Amygdala (tissue), 56 donors: ENCODE measurements around the gene OTUD5.
A peak's percentile ranks its signal among the peaks of the same experiment; 100 is the strongest.

Experiments
- DNase-seq, 56 donors: peaks; one replicate each; lab custom pipeline; 2025; lab: John Stamatoyannopoulos, UW

OTUD5 gene

GRCh38 chrX:48914593-48915493 is 42.6 kb downstream of the OTUD5 start:
- no peak for DNase-seq

- no peak for DNase-seq
Measured at GRCh38 chrX:48913605-48914366, 43.6 kb downstream of the OTUD5 start.

- peak; percentile 1 to 86 (median 58) for DNase-seq
Measured at GRCh38 chrX:48911412-48912182, 45.8 kb downstream of the OTUD5 start, which contains the start of gene SLC35A2. TSS of gene SLC35A2 (minus strand) at chrX:48911646. CDS start at chrX:48911636, 10 bp downstream.

- DNase-seq, result peak in 2 of 56 donors; percentile 18 to 25
Measured at GRCh38 chrX:48910926-48911411, 46.4 kb downstream of the OTUD5 start.

- no peak for DNase-seq
Measured at GRCh38 chrX:48909703-48910294, 47.6 kb downstream of the OTUD5 start.

GRCh38 chrX:48908600-48908999 is 48.8 kb downstream of the OTUD5 start:
- no peak for DNase-seq

- no peak for DNase-seq
Measured at GRCh38 chrX:48905090-48905790, 52.2 kb downstream of the OTUD5 start.

- no peak for DNase-seq
Measured at GRCh38 chrX:48904626-48905025, 52.8 kb downstream of the OTUD5 start.

- no peak for DNase-seq
Measured at GRCh38 chrX:48904180-48904579, 53.2 kb downstream of the OTUD5 start.

- DNase-seq, result no peak
Measured at GRCh38 chrX:48903290-48903689, 54.1 kb downstream of the OTUD5 start.

- no peak for DNase-seq
Measured at GRCh38 chrX:48902776-48903175, 54.6 kb downstream of the OTUD5 start.

GRCh38 chrX:48902135-48902534 is 55.3 kb downstream of the OTUD5 start:
- peak in 1 of 56 donors; percentile 1 for DNase-seq

GRCh38 chrX:48901069-48901468 is 56.3 kb downstream of the OTUD5 start:
- DNase-seq, result no peak

GRCh38 chrX:48899078-48899410 is 58.4 kb downstream of the OTUD5 start:
- no peak for DNase-seq

GRCh38 chrX:48897625-48898306 is 59.6 kb downstream of the OTUD5 start, which contains the start of the genes PQBP1 and TIMM17B:
TSS of gene PQBP1 (plus strand) at chrX:48897930. CDS start at chrX:48898510, 580 bp downstream.
TSS of gene TIMM17B (minus strand) at chrX:48897768. CDS start at chrX:48897749, 19 bp downstream.
- DNase-seq, result peak; percentile 55 to 94 (median 84)

GRCh38 chrX:48897157-48897624 is 60.2 kb downstream of the OTUD5 start:
- peak in 52 of 56 donors; percentile 0 to 75 (median 45) for DNase-seq

- peak in 6 of 56 donors; percentile 1 to 34 (median 17) for DNase-seq
Measured at GRCh38 chrX:48896611-48897011, 60.8 kb downstream of the OTUD5 start.

- DNase-seq, result no peak
Measured at GRCh38 chrX:48894891-48895290, 62.5 kb downstream of the OTUD5 start.
